Right atrium auricular region (tissue), 2 donors: Measurements from ENCODE around the gene HMOX2. TPM values are rescaled to one million over a fixed set of nuclear protein-coding genes. Genes with fewer than 3 reads are reported as not detected.
A peak's percentile ranks its signal among the peaks of the same experiment; 100 is the strongest.

Experiments
- DNase-seq: peaks from one replicate; pipeline ENCODE4 v3.0.0-alpha.2; 2019; ENCODE audit warnings: low spot score
- H3K27ac ChIP-seq, 2 donors: fragments of 200-600 bp; sonication (generic); 1 replicate in 1 of 2; 2 replicates in 1 of 2; pipeline ENCODE4 v1.5.1; 2016 to 2019
- H3K27me3 ChIP-seq, 2 donors: fragments of 200-600 bp; sonication (generic); one replicate each; pipeline versions ENCODE4 v1.5.1 to v1.6.0; 2017 to 2019
- H3K36me3 ChIP-seq: fragments of 200-600 bp; sonication (generic); one replicate; pipeline ENCODE4 v1.5.1; 2016
- H3K4me1 ChIP-seq, 2 donors: fragments of 200-600 bp; sonication (generic); one replicate each; pipeline versions ENCODE4 v1.5.1 to v1.6.0; 2017 to 2019
- H3K4me3 ChIP-seq, 2 donors: fragments of 200-600 bp; sonication (generic); 1 replicate in 1 of 2; 2 replicates in 1 of 2; pipeline ENCODE4 v1.5.1; 2017 to 2019; ENCODE audit warnings: mild to moderate bottlenecking in 1 of 2, moderate library complexity in 1 of 2
- H3K9me3 ChIP-seq, 2 donors: fragments of 200-600 bp; sonication (generic); one replicate each; pipeline ENCODE4 v1.5.1; 2019
- CTCF ChIP-seq, 2 donors: fragments of 200-600 bp; sonication (generic); IDR thresholded peaks; one replicate each; pipeline ENCODE4 v1.5.1; 2019; ENCODE audit warnings: antibody characterized with exemption in 2 of 2
- total RNA-seq, 2 donors: library from RNA; depleted of rRNA; stranded (reverse); fragments of >200 nt; gene quantifications; one replicate each; pipeline ENCODE4 v1.1.0, GENCODE V29; 2016

Gene HMOX2
- total RNA-seq, 2 donors from 2014 or later = 98.7 to 101 TPM

- Histone ChIP-seq H3K4me3 (no peak overlapping the region), H3K4me1 (peaks cover 0 to 32% of the 10 kb centered on the region in 2 donors), H3K27ac (peak overlapping the region; percentile 24 to 39), H3K27me3 (no peaks in the 10 kb centered on the region), H3K9me3 (no peaks in the 10 kb centered on the region), H3K36me3 (no peaks in the 10 kb centered on the region)
- DNase-seq = no peak
- TF ChIP-seq CTCF (IDR thresholded peaks at IDR 0.05) = no peak
Observed at GRCh38 chr16:4534151-4534790, 58.1 kb downstream of the HMOX2 start.

- no peak for TF ChIP-seq CTCF (IDR thresholded peaks at IDR 0.05)
- no peaks in the 10 kb centered on the region for H3K36me3 ChIP-seq
- H3K4me3 ChIP-seq = no peak overlapping the region
- DNase-seq = no peak
- H3K27ac ChIP-seq = no peak overlapping the region
- peaks cover 0 to 25% of the 10 kb centered on the region in 2 donors for H3K4me1 ChIP-seq
- no peaks in the 10 kb centered on the region for H3K9me3 ChIP-seq
- no peaks in the 10 kb centered on the region for H3K27me3 ChIP-seq
Observed at GRCh38 chr16:4535627-4536108, 59.5 kb downstream of the HMOX2 start.

- peak overlapping the region in 1 of 2 donors; percentile 94 for H3K27ac ChIP-seq
- no peaks in the 10 kb centered on the region for H3K36me3 ChIP-seq
- no peak overlapping the region for H3K4me3 ChIP-seq
- H3K9me3 ChIP-seq = no peaks in the 10 kb centered on the region
- H3K4me1 ChIP-seq = peaks cover 0 to 25% of the 10 kb centered on the region in 2 donors
- no peak for DNase-seq
- H3K27me3 ChIP-seq = no peaks in the 10 kb centered on the region
- no peak for TF ChIP-seq CTCF (IDR thresholded peaks at IDR 0.05)
Observed at GRCh38 chr16:4536391-4537106, 60.4 kb downstream of the HMOX2 start.

GRCh38 chr16:4537376-4538343 is 61.5 kb downstream of the HMOX2 start:
- no peaks in the 10 kb centered on the region for H3K36me3 ChIP-seq
- H3K4me3 ChIP-seq = peak overlapping the region; percentile 79 to 85
- H3K4me1 ChIP-seq = peaks cover 0 to 25% of the 10 kb centered on the region in 2 donors
- peak overlapping the region; percentile 94 to 97 for H3K27ac ChIP-seq
- H3K9me3 ChIP-seq = no peaks in the 10 kb centered on the region
- no peak for TF ChIP-seq CTCF (IDR thresholded peaks at IDR 0.05)
- DNase-seq = no peak
- H3K27me3 ChIP-seq = no peaks in the 10 kb centered on the region

GRCh38 chr16:4538350-4539235 is 62.4 kb downstream of the HMOX2 start, which contains the start of gene CDIP1:
Gene CDIP1 (minus strand): TSS chr16:4538773. CDS start chr16:4514130, 24,643 bp downstream.
- Histone ChIP-seq H3K27ac (peak within 1 kb of the TSS; percentile 94 to 97), H3K36me3 (no peaks in the 10 kb centered on the region), H3K27me3 (no peaks in the 10 kb centered on the region), H3K9me3 (no peaks in the 10 kb centered on the region), H3K4me3 (peak within 1 kb of the TSS; percentile 79 to 85), H3K4me1 (peaks cover 0 to 22% of the 10 kb centered on the region in 2 donors)
- TF ChIP-seq CTCF (IDR thresholded peaks at IDR 0.05) = no peak
- DNase-seq = peak; percentile 99
